Erythroblast (primary cell): ENCODE data around the gene PAH.
A peak's percentile ranks its signal among the peaks of the same experiment; 100 is the strongest.

Experiments
- DNase-seq, 2 experiments: peaks; one replicate each; lab custom pipeline; 2025; lab: John Stamatoyannopoulos, UW
- GATA1 ChIP-seq: IDR thresholded peaks from 2 replicates; pipeline ENCODE4 v1.6.1; 2011; ENCODE audit warnings: low read depth, mild to moderate bottlenecking, control low read depth, low read length, moderate library complexity
- POLR2A ChIP-seq: IDR thresholded peaks from 2 replicates; pipeline ENCODE4 v1.6.1; 2011; ENCODE audit warnings: mild to moderate bottlenecking, low read length

Gene PAH

GRCh38 chr12:102957339-102958050 is 40.5 kb upstream of the PAH start, which contains the start of gene ASCL1:
Gene ASCL1 (plus strand): TSS chr12:102957674. CDS start chr12:102958245, 571 bp downstream.
- TF ChIP-seq POLR2A (no peak), GATA1 (no peak)
- DNase-seq: no peak

GRCh38 chr12:102956738-102957327 is 39.8 kb upstream of the PAH start:
- no peak for DNase-seq

GRCh38 chr12:102955926-102956737 is 39.1 kb upstream of the PAH start:
- no peak for DNase-seq
- TF ChIP-seq POLR2A (no peak), GATA1 (no peak)

More at GRCh38 chr12:102956738-102957327, 39.8 kb upstream of the PAH start:
- TF ChIP-seq POLR2A (no peak), GATA1 (no peak)

GRCh38 chr12:102954134-102954533 is 37.1 kb upstream of the PAH start:
- TF ChIP-seq POLR2A (no peak), GATA1 (no peak)
- DNase-seq: no peak

GRCh38 chr12:102953221-102953620 is 36.2 kb upstream of the PAH start:
- DNase-seq: no peak
- TF ChIP-seq POLR2A (no peak), GATA1 (no peak)

- TF ChIP-seq GATA1 (no peak), POLR2A (no peak)
- DNase-seq: no peak
Observed at GRCh38 chr12:102951841-102952240, 34.8 kb upstream of the PAH start.

- no peak for DNase-seq
- no peak for TF ChIP-seq GATA1
- TF ChIP-seq POLR2A: no peak
Observed at GRCh38 chr12:102950950-102951619, 34.0 kb upstream of the PAH start.

GRCh38 chr12:102950107-102950949 is 33.3 kb upstream of the PAH start:
- TF ChIP-seq POLR2A (no peak), GATA1 (no peak)
- no peak for DNase-seq

- TF ChIP-seq GATA1 (no peak), POLR2A (no peak)
- peak; percentile 16 to 53 for DNase-seq
Observed at GRCh38 chr12:102948941-102949352, 31.9 kb upstream of the PAH start.

- no peak for DNase-seq
- TF ChIP-seq POLR2A (no peak), GATA1 (no peak)
Observed at GRCh38 chr12:102946042-102946441, 29.0 kb upstream of the PAH start.

GRCh38 chr12:102939670-102940222 is 22.7 kb upstream of the PAH start:
- TF ChIP-seq GATA1 (no peak), POLR2A (no peak)
- no peak for DNase-seq

- TF ChIP-seq POLR2A (no peak), GATA1 (no peak)
- no peak for DNase-seq
Observed at GRCh38 chr12:102939059-102939458, 22.0 kb upstream of the PAH start.
